ENCODE measurements around the gene GPS1.

GPS1 gene

DNA sequence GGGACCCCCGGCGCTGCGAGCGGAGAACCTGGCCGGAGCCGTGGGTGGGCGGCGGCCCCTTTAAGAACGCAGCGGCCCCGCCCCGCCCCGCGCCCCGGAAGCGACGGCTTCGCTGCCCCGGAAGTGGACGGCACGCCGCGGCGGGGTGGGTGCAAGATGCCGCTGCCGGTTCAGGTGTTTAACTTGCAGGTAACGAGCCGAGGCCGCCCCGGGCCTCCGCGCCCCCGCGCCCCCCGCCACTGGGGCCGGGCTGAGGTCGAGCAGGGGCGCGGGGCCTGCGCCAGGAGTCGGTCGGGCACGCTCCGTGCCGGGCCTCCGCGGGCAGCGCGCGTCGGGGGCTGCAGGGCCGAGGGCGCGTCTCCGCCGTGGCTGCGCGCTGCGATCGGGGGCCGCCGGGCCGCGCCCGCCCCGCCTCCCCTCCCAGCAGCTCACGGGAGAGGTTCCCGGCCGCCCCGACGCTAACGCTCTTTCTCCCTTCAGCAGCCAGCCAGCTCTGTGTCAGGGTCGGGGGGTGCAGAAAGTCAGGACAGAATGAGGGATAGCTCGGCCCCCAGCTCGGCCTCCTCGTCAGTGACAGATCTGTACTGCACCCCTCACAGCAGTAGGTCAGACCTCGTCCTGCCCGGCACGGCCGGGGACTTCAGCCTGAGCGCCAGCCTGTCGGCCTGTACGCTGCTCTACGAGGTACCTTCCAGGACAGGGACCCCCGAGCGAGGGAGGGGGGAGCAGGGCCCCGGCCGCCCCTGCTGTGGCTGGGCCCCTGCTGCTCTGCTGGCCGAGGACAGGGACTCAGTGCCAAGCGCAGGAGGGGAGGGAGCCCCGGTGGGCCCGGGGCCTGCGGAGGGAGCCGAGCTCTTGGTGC is at the start of gene GPS1, which contains the start of gene RFNG:
TSS of gene GPS1 (plus strand) at position 123 of the 862 bp plus-strand sequence. CDS start at position 157, 34 bp downstream.
TSS of gene RFNG (minus strand) at position 36 of the 862 bp plus-strand sequence. CDS start 45 bp downstream, outside the sequence.
- peak; percentile 76 to 78 for DNase-seq (ENCODE audit: extremely low read depth in 1 of 2, low read depth in 1 of 2)

DNA sequence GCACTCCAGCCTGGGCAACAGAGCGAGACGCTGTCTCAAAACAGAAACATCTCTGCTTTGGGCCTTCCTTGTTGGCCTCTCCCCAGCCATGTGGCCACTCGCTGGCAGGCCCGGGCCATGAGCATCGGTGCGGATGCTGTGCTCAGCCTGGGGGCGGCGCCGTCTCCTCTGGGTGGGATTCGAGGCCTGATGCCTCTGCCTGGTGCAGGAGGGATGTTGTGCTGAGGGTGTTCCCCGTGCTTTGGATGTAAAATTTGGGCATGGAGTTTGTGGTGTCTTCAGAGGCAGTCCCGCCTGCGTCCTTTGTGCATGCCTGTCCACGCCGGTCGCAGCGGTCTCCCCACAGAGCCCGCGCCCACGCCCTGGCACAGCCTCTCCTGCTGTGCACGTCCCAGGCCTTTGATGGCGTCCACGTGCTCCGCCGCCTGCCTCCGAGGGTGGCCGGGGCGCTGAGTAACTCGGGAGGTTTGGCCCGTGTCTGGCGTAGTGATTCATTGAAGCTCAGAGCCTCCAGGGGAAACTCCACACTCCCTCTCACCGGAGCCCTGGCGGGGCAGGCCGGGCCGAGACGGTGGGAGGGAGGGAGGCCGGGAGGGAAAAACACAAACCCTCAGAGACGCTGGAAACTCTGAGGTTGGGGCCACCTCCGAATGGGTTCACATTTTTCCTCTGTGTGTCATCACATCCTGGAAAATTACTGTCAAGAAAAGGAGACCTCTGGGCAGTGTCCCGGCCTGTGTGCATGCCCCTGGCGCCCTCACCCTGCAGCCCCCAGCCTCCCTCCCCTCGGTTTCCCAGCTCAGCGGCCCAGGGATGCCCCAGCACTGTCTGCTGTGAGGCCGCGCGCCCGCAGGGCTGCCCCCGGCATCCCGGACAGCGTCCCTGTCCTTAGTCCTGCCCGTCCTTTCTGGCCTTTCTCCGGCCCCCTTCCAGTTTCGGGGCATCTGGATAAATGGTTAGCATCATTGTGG is 48.0 kb upstream of the GPS1 start:
- no peak for DNase-seq (ENCODE audit: extremely low read depth in 1 of 2, low read depth in 1 of 2)

DNA sequence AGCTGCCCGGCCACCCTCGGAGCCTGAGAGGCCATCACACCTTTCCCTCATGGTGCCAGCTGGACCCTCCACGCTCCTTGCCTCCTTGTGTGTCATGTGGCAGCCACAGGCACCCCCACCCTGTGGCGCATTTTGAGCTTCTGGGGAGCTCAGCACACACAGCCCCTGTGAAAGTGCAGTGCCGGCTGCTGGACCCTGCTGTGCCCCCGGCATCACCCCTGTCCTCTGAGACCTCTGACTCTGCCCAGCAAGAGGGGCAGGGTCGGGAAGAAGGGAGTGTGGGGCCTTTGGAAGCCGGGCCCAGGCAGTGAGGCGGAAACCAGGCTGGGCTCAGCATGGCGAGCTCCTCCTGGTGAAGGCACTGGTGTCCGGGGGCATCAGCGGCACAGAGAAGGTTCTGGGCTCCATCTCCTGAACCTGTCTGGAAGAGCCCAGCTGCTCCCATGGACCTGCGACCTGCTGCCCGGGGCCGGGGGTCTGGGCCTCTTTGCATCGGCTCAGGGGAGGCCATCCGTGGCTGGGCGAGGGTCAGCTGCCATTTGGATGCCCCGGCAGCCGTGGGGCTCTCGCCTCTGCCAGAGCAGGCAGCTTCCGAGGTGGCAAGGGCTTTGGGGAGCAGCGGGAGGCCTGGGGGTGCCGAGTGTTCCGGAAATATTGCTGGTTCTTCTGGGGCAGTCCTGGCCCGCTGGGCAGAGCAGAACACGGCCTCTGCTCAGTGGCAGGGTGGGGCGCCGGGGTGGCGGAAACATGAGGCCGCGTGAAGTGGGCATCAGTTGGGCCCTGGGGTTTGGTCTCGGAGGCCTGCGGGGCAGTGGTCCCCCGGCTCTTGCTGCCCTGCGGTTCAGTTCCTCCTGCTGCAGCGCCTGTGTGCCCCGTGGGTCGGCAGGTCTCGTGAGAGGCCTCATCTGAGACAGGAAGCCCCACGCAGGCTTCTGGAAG is 46.9 kb upstream of the GPS1 start:
- no peak for DNase-seq (ENCODE audit: extremely low read depth in 1 of 2, low read depth in 1 of 2)

DNA sequence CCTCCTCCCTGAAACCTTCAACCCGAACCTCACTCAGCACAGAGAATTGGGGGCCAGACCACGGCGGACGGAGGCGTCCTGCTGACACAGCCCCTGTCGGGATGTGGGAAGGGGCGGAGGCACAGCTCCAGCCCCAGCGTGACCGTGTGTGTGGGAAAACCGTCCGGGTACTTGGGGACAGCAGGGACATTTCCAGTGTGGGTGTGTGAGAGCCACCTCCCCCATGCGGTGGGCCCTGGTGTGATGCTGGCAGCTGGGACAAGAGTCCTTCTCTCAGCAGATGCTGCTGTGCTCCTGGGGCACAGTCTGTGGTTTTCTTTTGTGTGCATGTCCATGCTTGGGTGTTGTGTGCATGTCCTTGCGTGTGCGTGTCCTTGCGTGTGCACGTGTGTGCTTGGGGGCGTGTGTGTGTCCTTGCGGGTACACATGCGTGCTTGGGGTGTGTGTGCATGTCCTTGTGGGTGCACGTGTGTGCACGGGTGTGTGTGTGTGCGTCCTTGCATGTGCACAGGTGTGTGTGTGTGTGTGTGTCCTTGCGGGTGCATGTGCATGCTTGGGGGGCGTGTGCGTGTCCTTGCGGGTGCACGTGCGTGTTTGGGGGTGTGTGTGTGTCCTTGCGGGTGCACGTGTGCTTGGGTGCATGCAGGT is 45.9 kb upstream of the GPS1 start:
- no peak for DNase-seq (ENCODE audit: extremely low read depth in 1 of 2, low read depth in 1 of 2)

DNA sequence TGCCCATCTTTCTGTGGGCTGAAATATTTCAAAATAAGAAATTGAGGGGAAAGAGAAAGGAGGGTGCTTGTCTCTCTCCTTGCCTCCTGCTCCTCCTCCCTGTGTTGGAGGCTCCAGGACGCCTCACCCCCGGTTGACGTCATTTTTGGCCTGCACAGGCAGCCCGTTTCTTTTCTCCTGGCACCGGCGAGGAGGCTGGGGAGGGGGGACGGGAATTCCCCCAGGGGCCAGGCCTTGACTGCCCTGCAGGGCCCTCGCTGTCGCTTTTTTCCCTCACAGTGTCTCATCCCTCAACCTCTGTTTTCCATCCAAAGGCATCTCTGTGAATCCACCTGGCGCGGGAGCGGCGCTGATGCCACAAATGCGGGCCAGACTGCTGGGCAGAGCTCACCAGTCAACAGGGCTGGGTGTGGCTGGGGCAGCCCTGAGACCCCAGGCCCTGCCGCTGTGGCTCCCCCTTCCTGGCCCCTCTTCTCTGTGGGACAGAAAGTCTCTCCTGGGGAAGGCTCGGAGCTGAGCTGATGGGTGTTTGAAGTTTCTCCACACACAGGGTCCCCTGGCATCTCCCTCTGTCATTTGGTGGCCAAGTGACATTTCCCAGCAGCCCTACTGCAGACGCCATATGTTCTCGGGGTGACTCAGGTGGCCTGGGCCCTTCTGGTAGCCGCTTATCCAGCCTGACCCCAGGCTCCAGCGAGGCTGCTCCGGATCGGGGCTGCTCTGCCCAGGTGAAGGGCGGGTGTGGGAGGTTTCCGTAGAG is 45.0 kb upstream of the GPS1 start:
- DNase-seq (ENCODE audit: extremely low read depth in 1 of 2, low read depth in 1 of 2), result no peak

DNA sequence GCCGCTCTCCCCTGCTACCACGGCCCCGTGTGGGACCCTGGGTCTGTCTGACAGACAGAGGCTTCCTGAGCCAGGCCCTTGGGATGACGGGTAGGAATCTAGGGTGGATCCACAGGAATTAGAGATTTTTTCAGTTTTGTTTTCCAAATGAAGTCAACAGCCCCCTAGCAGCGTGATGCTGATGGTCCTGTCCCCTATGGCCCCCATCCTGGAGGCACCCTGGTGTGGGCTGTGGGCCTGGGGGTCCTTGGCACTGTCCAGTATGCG is 44.5 kb upstream of the GPS1 start:
- DNase-seq (ENCODE audit: extremely low read depth in 1 of 2, low read depth in 1 of 2), result no peak

DNA sequence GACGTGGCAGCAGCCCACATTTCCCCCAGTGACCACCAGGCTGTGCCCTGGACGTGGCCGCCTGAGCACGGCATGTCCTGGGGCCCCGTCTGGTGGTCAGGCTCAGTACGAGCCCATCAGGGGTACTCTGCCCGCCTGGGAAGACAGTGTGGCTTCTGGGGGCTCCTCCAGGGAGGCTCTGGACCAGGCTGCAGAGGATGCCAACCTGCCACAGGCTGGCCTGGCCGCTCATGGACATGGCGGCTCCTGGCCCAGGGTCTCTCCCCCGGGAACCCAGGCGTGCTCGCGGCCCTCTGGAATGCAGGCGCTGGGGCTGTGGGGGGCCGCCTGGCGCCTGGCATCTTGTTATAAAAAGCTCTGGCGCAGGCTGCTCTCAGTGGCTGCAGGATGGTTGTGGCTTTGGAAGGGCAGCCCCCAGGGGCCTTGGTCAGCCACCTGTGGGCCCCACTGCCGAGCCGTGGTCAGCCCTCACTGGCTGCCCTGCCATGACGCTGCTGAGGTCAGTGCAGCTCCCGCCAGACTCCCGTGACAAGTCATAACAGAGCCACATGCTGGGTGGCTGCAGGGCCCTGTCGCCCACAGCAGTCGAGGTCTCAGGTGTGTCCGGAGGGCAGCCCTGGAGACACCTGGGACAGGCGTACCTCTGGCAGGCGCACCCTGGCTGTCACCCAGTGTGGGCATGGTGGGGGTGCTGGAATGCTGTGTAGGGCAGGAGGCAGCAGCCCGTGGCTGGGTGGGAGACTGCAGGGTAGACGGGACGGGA is 44.0 kb upstream of the GPS1 start:
- no peak for DNase-seq (ENCODE audit: extremely low read depth in 1 of 2, low read depth in 1 of 2)

DNA sequence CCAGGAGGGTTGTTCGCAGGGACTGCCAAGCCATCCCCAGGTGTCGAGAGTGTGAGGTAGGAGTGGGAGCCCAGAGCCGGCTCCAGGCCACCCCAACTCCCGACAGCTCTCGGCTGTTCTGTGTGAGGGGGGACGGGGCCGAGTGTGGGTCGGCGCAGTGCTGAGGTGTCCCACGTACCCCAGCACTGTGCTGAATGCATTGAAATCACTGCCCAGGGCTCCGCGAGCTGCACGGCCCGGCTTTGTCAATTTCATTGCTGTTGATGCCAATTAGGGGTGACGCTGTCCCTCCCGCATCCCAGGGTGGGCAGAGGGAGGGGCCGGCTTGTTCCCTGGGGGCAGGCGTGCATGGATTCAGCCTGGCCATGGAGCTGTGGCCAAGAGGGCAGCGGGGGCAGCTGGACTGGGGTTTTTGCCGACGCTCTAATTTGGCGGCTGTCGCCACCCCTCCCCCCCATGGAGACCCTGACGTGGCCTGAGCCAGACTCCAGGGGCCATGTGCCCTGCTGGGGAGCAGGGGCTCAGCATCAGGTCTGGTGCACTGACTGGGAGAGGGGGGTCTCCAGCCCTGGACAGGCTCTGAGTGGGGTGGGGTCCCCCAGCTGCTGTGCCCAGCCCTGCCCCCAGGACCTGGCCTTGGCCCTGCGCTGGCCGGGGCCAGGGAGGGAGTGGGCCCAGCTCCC is 43.3 kb upstream of the GPS1 start:
- no peak for DNase-seq (ENCODE audit: extremely low read depth in 1 of 2, low read depth in 1 of 2)

DNA sequence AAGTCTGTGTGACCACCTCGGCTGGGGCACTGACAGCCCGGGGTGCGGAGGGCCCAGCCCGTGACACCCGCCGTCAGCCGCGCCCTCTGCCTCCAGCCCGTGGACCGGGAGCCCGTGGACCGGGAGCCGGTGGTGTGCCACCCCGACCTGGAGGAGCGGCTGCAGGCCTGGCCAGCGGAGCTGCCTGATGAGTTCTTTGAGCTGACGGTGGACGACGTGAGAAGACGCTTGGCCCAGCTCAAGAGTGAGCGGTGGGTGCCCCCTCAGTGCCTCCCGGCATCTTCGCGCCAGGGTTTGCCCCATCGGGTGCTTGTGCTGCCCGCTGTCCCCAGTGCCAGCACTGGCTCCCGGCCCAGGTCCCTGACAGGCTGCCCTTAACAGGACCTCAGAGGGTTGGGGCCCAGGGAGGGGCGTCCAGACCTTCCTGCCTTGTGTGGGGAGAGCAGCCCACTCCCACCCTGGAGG is 42.7 kb upstream of the GPS1 start:
- no peak for DNase-seq (ENCODE audit: extremely low read depth in 1 of 2, low read depth in 1 of 2)

DNA sequence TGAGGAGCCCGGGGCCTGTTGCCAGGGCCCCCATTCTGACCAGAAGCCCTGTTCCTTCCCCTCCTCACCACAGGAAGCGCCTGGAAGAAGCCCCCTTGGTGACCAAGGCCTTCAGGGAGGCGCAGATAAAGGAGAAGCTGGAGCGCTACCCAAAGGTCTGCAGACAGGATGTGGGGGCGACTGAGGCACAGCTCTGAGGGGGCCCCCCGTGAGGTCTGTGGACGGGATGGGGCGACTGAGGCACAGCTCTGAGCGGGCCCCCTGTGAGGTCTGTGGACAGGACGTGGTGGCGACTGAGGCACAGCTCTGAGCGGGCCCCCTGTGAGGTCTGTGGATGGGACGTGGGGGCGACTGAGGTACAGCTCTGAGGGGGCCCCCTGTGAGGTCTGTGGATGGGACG is 42.3 kb upstream of the GPS1 start:
- DNase-seq (ENCODE audit: extremely low read depth in 1 of 2, low read depth in 1 of 2), result no peak

DNA sequence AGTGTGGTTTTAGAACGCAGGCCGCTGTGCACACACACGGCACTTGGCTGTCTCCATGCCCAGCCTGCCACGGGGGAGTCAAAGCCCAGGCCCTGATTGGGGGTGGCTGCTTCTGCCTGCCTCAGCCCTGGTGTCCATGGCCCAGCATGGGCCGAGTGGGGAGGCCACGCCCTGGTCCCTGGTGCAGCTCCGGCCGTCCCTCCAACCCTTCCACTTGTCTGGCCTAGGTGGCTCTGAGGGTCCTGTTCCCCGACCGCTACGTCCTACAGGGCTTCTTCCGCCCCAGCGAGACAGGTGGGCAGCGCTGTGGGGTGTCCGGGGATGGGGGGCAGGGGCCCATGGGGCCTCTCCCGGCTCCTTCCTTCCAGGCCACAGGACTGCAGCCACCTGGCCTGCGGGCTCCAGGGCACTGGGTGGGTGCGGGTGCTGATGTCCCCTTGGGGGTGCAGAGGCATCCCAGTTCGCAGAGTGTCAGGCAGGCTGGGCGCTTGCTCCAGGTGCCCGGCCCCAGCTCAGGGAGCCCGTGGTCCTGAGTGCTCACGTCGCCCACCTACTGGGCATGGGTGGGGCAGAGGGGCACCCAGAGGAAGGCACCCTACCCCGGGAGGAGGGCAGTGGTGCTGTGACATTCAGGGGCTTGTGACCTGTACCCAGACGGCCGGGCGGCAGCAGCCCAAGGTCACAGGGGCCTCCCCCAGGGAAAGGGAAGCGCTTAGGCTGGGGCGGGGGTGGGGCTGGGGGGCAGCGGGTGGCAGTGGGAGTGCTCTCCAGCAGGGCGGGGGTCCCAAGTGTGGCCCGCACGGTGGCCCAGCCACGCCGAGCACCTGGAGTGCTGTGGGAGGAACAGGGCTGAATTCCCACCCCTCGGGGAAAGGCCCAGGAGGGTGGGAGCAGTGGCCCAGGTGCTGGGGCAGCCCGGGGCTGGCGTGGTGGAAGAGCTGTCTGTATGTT is 40.8 kb upstream of the GPS1 start:
- no peak for DNase-seq (ENCODE audit: extremely low read depth in 1 of 2, low read depth in 1 of 2)

DNA sequence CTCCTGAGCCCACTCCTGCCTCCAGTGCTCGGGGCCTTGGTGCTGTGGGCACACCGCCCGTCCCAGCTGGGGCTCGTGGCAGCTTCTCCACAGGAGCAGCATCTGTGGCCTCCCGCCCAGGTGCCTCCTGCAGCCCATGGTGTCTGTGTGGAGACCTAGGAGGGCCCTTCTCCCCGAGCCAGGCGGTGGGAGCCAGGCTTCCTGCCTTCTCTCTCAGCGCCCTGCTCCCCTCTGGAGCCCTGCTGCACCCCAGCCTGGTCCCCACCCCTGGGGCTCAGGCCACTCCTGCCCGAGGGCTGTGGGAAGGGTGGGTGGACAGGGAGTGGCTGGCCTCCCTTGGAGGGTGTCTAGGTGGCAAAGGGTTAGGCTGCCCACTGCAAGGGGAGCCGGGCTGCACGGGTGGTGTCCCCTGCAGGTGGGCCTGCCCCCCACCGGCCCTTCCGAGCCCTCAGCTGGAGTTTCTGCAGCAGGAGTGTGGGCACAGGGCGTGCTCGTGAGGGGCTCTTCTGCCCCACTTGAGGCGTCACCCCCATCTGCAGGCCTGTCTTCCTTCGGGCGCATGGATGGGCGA is 40.0 kb upstream of the GPS1 start:
- DNase-seq (ENCODE audit: extremely low read depth in 1 of 2, low read depth in 1 of 2), result no peak

DNA sequence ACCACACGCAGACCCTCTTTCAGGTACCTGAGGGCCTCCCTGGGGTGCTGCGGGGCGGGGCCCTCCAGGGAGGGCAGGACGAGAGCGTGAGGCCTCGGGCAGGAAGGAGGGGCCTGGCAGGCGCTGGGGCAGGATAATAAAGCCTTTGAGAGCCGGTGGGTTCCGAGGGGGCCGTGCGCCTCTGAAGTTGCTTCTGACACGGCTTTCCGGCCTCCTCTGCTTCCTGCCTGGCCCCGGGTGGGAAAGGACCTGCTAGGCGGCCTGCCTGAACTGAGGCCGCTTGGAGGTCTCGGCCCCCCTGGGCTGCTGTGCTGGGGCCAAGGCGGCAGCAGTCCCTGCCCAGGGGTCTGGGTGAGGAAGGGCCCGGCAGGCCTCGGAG is 39.4 kb upstream of the GPS1 start:
- DNase-seq (ENCODE audit: extremely low read depth in 1 of 2, low read depth in 1 of 2), result no peak

DNA sequence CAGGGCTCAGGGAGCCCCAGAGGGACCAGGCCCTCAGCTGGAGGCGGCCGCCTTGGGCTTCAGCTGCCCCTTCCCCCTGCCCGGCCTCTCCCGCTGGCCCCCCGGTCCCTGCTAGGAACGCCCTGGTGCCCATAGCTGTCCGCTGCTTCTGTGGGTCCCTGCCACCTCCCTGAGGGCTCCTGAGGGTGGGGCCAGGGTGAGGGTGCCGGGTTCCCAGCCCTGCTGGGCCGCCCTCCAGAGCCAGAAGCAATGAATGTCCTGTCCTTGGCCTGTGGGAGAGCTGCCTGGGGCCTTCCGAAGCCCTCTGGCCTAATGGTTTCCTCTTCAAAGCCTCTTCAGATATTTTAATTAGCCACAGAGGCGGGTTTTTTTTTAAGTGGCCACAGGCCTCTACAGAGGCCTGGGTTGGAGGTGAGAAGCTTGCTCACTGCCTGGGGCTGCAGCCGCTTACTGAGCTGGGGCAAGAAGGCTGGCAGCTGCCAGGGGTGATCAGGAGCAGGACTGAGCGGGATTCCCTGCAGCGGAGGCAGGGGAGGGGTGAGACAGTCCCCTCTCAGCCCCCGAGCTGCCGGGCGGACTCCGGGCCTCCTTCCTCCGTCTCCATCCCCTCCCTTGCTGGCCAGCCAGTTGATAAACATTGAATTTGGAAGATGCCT is 38.9 kb upstream of the GPS1 start:
- DNase-seq (ENCODE audit: extremely low read depth in 1 of 2, low read depth in 1 of 2), result no peak

DNA sequence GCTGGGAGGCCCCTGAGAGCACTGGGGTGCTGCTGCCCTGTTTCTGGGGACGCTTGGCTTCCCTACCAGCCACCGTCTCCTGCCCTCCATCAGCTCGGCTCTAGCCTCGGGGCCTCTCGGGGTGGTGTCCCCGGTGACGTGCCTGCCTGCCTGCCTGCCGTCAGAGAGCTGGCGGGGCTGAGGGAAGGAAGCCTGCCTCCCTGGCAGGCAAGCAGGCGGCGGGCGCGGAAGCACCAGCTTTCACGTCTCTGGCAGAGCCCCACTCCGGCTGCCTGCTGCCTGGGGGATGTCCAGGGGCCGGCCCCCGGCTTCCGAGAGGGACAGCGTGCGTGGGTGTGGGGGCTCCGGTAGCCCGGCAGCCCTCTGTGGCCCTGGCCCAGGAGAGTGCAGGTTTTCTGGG is 38.4 kb upstream of the GPS1 start:
- no peak for DNase-seq (ENCODE audit: extremely low read depth in 1 of 2, low read depth in 1 of 2)

DNA sequence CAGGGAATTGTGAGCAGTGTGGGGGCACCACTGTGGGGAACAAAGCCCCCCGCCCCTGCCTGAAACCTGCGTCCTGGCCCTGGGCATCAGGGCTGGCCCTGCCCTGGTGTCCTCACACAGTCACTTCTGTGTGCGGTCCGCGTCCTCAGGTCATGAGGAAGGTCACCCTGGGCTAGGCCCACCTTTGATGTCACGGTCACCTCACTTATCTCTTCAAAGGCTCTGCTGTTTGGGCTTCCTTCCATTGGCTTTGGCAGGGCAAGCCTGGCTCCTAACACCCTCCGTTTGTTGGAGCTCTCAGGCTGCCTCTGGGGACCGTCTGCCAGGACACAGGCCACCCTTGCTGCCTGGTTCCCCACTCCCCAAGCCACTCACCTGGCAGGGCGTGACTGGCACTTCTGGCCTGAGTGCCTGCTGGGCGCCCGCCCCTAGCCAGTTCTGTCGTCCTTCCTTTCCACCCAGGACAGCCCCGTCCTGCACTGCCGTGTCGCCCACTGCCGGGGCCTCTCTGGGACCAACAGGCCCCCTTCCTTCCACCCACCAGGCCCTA is 37.9 kb upstream of the GPS1 start:
- DNase-seq (ENCODE audit: extremely low read depth in 1 of 2, low read depth in 1 of 2), result no peak
